ENCODE measurements around the gene GALNT6. TPM values are rescaled to one million over a fixed set of nuclear protein-coding genes. Genes with fewer than 3 reads are reported as not detected.

GALNT6 gene, protein sequence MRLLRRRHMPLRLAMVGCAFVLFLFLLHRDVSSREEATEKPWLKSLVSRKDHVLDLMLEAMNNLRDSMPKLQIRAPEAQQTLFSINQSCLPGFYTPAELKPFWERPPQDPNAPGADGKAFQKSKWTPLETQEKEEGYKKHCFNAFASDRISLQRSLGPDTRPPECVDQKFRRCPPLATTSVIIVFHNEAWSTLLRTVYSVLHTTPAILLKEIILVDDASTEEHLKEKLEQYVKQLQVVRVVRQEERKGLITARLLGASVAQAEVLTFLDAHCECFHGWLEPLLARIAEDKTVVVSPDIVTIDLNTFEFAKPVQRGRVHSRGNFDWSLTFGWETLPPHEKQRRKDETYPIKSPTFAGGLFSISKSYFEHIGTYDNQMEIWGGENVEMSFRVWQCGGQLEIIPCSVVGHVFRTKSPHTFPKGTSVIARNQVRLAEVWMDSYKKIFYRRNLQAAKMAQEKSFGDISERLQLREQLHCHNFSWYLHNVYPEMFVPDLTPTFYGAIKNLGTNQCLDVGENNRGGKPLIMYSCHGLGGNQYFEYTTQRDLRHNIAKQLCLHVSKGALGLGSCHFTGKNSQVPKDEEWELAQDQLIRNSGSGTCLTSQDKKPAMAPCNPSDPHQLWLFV
- total RNA-seq (19.5 TPM), polyA plus RNA-seq (1 to 10 TPM; 2.3 to 4.8 (median 2.7) TPM)

DNA sequence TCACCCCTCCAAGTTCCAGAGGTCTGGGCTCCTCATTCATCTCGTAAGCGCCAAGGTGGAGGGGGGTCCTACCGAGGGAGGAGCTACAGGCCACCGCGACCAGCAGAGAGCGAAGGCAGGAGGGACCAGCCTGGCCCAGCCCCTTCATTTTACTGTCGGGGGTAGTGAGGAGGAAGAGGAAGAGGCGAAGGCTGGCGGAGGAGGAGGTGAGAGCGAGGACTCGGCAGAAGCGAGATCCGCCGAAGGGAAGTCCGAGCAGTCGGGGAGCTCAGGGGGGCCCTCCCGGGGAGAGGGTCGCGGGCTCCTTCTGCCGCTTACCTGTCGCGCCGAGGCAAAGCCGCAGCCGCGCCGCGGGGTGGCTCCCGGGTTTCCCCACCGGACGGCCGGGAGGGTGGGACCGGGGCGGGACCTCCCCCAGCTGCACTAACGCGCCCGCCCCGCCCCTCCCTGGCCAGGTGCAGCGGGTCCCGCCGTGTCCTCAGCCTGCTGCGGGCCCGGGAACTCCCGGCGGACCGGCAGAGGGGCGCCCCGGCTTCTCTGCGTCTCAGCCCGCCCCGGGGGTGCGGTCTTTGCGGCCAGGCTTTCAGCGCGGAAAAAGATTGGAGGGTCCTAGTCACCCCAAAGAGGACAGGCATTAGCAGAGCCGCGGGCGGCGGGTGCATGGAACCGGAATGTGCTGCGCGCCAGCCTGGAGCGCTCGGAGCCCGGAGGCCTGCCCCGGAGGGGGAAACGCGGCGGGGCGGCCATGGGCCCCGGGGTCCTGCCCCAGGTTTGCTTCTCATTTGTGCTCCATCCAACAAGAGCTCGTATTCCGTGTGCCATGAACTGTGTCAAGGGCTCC is at the start of gene GALNT6:
Gene GALNT6 (minus strand): TSS at position 124 of the 841 bp plus-strand sequence. CDS start 11,625 bp downstream, outside the sequence.
- peak within 1 kb of the TSS; percentile 74 for H3K27ac ChIP-seq (ENCODE audit: insufficient read depth, low read length, poor library complexity, severe bottlenecking)
- Mint-ChIP-seq H3K9me3 (no peaks in the 10 kb centered on the region), H3K4me1 (peaks cover 21 to 81% (median 64%) of the 10 kb centered on the region in 4 donors), H3K27me3 (no peaks in the 10 kb centered on the region), H3K4me3 (peak within 1 kb of the TSS; percentile 91 to 96 (median 94)), H3K36me3 (no peaks in the 10 kb centered on the region), H3K27ac (peak within 1 kb of the TSS; percentile 87 to 92 (median 91))
- H3K27me3 ChIP-seq (ENCODE audit: control insufficient read depth, insufficient read depth, low read length): no peaks in the 10 kb centered on the region
- no peaks in the 10 kb centered on the region for H3K36me3 ChIP-seq (ENCODE audit: control insufficient read depth, insufficient read depth, low read length)
- peak within 1 kb of the TSS; percentile 73 for H3K4me3 ChIP-seq (ENCODE audit: low read depth, low read length)
- H3K9me3 ChIP-seq (ENCODE audit: control insufficient read depth in 2 of 2, low read length in 2 of 2): no peaks in the 10 kb centered on the region
- DNase-seq: peak; percentile 56 to 75 (median 65)
- ATAC-seq (ENCODE audit: low read depth in 2 of 2): peak; percentile 44 to 55
- H3K4me1 ChIP-seq (ENCODE audit: control insufficient read depth, insufficient read depth, low read length, poor library complexity, severe bottlenecking): peaks cover 57% of the 10 kb centered on the region

DNA sequence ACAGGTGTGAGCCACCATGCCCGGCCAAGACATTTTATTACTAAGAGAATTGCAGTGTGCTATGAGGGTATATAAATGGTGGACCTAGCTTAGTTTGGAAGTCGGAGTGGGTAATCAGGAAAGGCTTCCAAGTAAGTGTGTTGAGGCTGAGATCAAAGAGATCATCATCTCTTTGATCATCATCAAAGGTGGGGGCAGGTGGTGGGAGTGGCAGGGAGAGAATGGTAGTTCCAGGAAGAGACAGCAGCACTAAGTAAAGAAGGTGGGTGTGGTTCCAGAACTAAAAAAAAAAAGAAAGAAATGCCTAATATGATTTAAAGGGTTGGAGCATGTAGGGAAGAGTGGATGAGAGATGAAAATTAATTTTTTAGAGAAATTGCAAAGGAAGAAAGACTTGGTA is 48.1 kb upstream of the GALNT6 start:
- Mint-ChIP-seq H3K36me3 (no peaks in the 10 kb centered on the region), H3K4me1 (peaks cover 9 to 20% (median 16%) of the 10 kb centered on the region in 4 donors), H3K4me3 (peak overlapping the region in 2 of 4 donors; percentile 26 to 42), H3K27me3 (peaks cover 8% of the 10 kb centered on the region), H3K9me3 (peaks cover 0 to 4% (median 0%) of the 10 kb centered on the region in 7 donors), H3K27ac (no peak overlapping the region)
- H3K4me3 ChIP-seq (ENCODE audit: low read depth, low read length): no peak overlapping the region
- peaks cover 4% of the 10 kb centered on the region for H3K27me3 ChIP-seq (ENCODE audit: control insufficient read depth, insufficient read depth, low read length)
- H3K36me3 ChIP-seq (ENCODE audit: control insufficient read depth, insufficient read depth, low read length): no peaks in the 10 kb centered on the region
- H3K4me1 ChIP-seq (ENCODE audit: control insufficient read depth, insufficient read depth, low read length, poor library complexity, severe bottlenecking): peaks cover 9% of the 10 kb centered on the region
- ATAC-seq (ENCODE audit: low read depth in 2 of 2) (no peak), DNase-seq (peak in 1 of 3 donors; percentile 86)
- H3K9me3 ChIP-seq (ENCODE audit: control insufficient read depth in 2 of 2, low read length in 2 of 2): no peaks in the 10 kb centered on the region
- H3K27ac ChIP-seq (ENCODE audit: insufficient read depth, low read length, poor library complexity, severe bottlenecking): no peak overlapping the region

DNA sequence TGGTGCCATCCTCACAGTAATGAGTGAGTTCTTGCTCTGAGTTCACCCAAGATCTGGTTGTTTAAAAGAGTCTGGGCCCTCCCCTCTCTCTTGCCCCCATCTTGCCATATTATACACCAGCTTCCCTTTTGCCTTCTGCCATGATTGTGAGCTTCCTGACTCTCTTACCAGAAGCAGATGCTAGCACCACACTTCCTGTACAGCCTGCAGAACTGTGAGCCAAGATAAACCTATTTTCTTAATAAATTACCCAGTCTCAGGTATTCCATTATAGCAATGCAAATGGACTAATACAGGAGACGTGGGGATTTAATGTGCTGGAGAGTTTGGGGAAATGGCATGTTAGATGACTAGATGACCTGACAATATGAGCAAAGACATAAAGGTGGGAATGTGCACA is 46.2 kb upstream of the GALNT6 start:
- Mint-ChIP-seq H3K27me3 (peaks cover 14% of the 10 kb centered on the region), H3K9me3 (peaks cover 0 to 4% (median 0%) of the 10 kb centered on the region in 7 donors), H3K4me1 (peaks cover 9 to 20% (median 16%) of the 10 kb centered on the region in 4 donors), H3K4me3 (no peak overlapping the region), H3K36me3 (no peaks in the 10 kb centered on the region), H3K27ac (no peak overlapping the region)
- peaks cover 4% of the 10 kb centered on the region for H3K27me3 ChIP-seq (ENCODE audit: control insufficient read depth, insufficient read depth, low read length)
- H3K4me3 ChIP-seq (ENCODE audit: low read depth, low read length): no peak overlapping the region
- H3K36me3 ChIP-seq (ENCODE audit: control insufficient read depth, insufficient read depth, low read length): no peaks in the 10 kb centered on the region
- peaks cover 9% of the 10 kb centered on the region for H3K4me1 ChIP-seq (ENCODE audit: control insufficient read depth, insufficient read depth, low read length, poor library complexity, severe bottlenecking)
- H3K9me3 ChIP-seq (ENCODE audit: control insufficient read depth in 2 of 2, low read length in 2 of 2): no peaks in the 10 kb centered on the region
- no peak for ATAC-seq (ENCODE audit: low read depth in 2 of 2)
- no peak overlapping the region for H3K27ac ChIP-seq (ENCODE audit: insufficient read depth, low read length, poor library complexity, severe bottlenecking)
- no peak for DNase-seq

DNA sequence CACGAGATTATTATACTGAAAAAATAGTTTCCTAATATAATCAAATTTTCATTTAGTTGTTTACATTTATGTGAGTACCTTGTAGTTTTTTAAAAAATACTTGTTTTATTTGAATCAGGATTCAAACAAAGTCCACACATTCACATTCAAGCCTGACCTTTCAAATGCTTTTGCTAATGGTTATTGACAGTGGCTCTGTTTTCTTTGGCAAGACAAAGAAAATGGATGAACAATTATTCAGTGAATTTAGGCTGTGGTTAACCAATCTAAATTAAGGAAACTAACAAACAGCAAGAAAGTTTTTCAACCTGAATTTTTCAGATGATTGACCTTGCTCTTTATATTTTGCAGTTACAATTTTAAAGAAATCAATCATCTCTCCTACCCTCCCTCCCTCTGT is 43.1 kb upstream of the GALNT6 start:
- Histone ChIP-seq H3K4me1 (ENCODE audit: control insufficient read depth, insufficient read depth, low read length, poor library complexity, severe bottlenecking) (peaks cover 8% of the 10 kb centered on the region), H3K4me3 (ENCODE audit: low read depth, low read length) (no peak overlapping the region), H3K27me3 (ENCODE audit: control insufficient read depth, insufficient read depth, low read length) (peaks cover 6% of the 10 kb centered on the region), H3K36me3 (ENCODE audit: control insufficient read depth, insufficient read depth, low read length) (no peaks in the 10 kb centered on the region), H3K9me3 (ENCODE audit: control insufficient read depth in 2 of 2, low read length in 2 of 2) (no peaks in the 10 kb centered on the region), H3K27ac (ENCODE audit: insufficient read depth, low read length, poor library complexity, severe bottlenecking) (no peak overlapping the region)
- H3K27ac Mint-ChIP-seq: no peak overlapping the region
- peaks cover 0 to 2% (median 0%) of the 10 kb centered on the region in 7 donors for H3K9me3 Mint-ChIP-seq
- no peaks in the 10 kb centered on the region for H3K36me3 Mint-ChIP-seq
- no peak for ATAC-seq (ENCODE audit: low read depth in 2 of 2)
- no peak for DNase-seq
- H3K4me3 Mint-ChIP-seq: no peak overlapping the region
- peaks cover 0 to 11% (median 6%) of the 10 kb centered on the region in 4 donors for H3K4me1 Mint-ChIP-seq
- H3K27me3 Mint-ChIP-seq: peaks cover 18% of the 10 kb centered on the region

DNA sequence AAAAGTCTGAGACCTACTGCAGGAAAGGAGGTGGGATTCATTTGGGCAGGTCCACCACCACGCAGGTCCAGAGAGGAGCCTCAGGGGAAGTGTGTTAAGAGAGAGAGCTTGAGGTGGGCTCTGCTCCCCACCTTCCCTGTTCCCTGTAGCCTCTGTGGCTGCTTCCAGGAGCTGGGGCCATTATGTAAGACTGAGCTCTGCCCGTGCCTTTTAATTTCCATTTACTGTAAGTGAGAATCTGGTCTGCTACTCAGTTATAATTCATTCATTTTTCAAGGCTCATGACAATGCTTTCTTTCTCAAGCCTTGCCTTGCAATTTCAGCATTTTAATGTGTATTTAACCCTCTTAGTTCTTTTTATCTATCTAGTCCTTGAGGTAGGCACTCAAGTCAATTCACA is 41.7 kb upstream of the GALNT6 start:
- peaks cover 10% of the 10 kb centered on the region for H3K27me3 Mint-ChIP-seq

DNA sequence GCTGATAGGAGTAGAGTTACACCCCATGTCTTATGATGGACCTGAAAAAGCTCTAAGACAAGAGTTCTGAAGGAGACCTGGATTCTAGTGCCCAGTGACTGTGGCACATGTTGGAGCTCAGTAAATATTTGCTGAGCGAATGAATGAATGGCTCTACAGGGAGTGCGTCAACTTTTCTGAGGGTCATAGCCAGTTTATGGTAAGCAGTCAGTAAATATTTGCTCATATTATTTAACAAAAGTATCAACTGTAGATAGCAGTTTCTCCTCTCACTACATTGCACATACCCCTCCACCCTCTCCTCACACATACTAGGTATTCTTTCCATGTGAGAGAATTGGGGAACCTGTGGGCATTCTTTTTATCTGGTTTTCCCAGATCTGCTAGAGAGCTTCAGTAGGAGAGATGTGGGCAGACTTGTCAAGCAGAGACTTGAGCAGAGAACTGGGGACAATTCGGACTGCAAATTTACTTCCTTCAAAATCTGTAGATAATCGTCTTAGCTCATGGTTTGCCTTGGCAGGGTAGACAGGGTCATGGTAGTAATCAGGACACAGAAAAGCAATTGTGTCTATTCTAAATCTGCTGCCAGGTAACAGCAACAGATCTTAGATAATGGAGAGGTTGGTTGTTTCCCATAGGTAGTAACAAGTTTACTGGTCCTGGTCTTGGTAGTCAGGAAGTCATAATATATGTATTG is 39.1 kb upstream of the GALNT6 start:
- Histone ChIP-seq H3K27me3 (ENCODE audit: control insufficient read depth, insufficient read depth, low read length) (peaks cover 4% of the 10 kb centered on the region), H3K9me3 (ENCODE audit: control insufficient read depth in 2 of 2, low read length in 2 of 2) (no peaks in the 10 kb centered on the region), H3K4me1 (ENCODE audit: control insufficient read depth, insufficient read depth, low read length, poor library complexity, severe bottlenecking) (peaks cover under 1% of the 10 kb centered on the region), H3K27ac (ENCODE audit: insufficient read depth, low read length, poor library complexity, severe bottlenecking) (no peak overlapping the region), H3K36me3 (ENCODE audit: control insufficient read depth, insufficient read depth, low read length) (no peaks in the 10 kb centered on the region), H3K4me3 (ENCODE audit: low read depth, low read length) (no peak overlapping the region)
- no peaks in the 10 kb centered on the region for H3K36me3 Mint-ChIP-seq
- H3K4me3 Mint-ChIP-seq: peak overlapping the region in 1 of 4 donors; percentile 7
- ATAC-seq (ENCODE audit: low read depth in 2 of 2): no peak
- no peaks in the 10 kb centered on the region for H3K9me3 Mint-ChIP-seq
- no peak for DNase-seq
- H3K4me1 Mint-ChIP-seq: peaks cover 0 to 3% (median 2%) of the 10 kb centered on the region in 4 donors
- H3K27me3 Mint-ChIP-seq: peaks cover 10% of the 10 kb centered on the region
- H3K27ac Mint-ChIP-seq: no peak overlapping the region

More for the DNA sequence above, 41.7 kb upstream of the GALNT6 start:
- Mint-ChIP-seq H3K4me3 (no peak overlapping the region), H3K4me1 (no peaks in the 10 kb centered on the region), H3K27ac (no peak overlapping the region), H3K36me3 (no peaks in the 10 kb centered on the region), H3K9me3 (no peaks in the 10 kb centered on the region)
- no peaks in the 10 kb centered on the region for H3K9me3 ChIP-seq (ENCODE audit: control insufficient read depth in 2 of 2, low read length in 2 of 2)
- peaks cover 3% of the 10 kb centered on the region for H3K4me1 ChIP-seq (ENCODE audit: control insufficient read depth, insufficient read depth, low read length, poor library complexity, severe bottlenecking)
- ATAC-seq (ENCODE audit: low read depth in 2 of 2) (no peak), DNase-seq (no peak)
- no peak overlapping the region for H3K27ac ChIP-seq (ENCODE audit: insufficient read depth, low read length, poor library complexity, severe bottlenecking)
- no peaks in the 10 kb centered on the region for H3K36me3 ChIP-seq (ENCODE audit: control insufficient read depth, insufficient read depth, low read length)
- H3K27me3 ChIP-seq (ENCODE audit: control insufficient read depth, insufficient read depth, low read length): peaks cover 4% of the 10 kb centered on the region
- no peak overlapping the region for H3K4me3 ChIP-seq (ENCODE audit: low read depth, low read length)

DNA sequence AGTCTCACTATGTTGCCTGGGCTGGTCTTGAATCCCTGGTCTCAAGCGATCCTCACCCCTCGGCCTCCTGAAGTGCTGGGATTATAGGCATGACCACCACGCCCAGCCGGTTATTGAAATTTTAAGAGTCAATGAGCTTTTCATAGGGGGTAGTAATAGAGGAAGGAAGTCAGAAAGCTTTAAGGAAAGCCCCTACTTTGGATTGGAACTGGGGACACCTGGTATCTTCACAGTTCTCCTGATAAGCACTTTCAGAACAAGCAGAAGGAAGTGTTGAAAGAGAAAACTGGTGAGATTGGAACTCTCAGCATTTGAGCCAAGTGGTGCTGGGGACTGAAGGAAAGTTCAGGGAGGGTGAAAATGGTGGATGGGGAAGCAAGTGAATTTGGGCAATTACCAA is 38.5 kb upstream of the GALNT6 start:
- H3K27me3 ChIP-seq (ENCODE audit: control insufficient read depth, insufficient read depth, low read length): peaks cover 2% of the 10 kb centered on the region
- DNase-seq: no peak
- H3K4me3 ChIP-seq (ENCODE audit: low read depth, low read length): no peak overlapping the region
- no peak overlapping the region for H3K4me3 Mint-ChIP-seq
- peaks cover 10% of the 10 kb centered on the region for H3K27me3 Mint-ChIP-seq
- peaks cover 0 to 5% (median 4%) of the 10 kb centered on the region in 4 donors for H3K4me1 Mint-ChIP-seq
- H3K36me3 ChIP-seq (ENCODE audit: control insufficient read depth, insufficient read depth, low read length): no peaks in the 10 kb centered on the region
- no peak overlapping the region for H3K27ac ChIP-seq (ENCODE audit: insufficient read depth, low read length, poor library complexity, severe bottlenecking)
- H3K9me3 Mint-ChIP-seq: no peaks in the 10 kb centered on the region
- no peaks in the 10 kb centered on the region for H3K36me3 Mint-ChIP-seq
- ATAC-seq (ENCODE audit: low read depth in 2 of 2): no peak
- H3K9me3 ChIP-seq (ENCODE audit: control insufficient read depth in 2 of 2, low read length in 2 of 2): no peaks in the 10 kb centered on the region
- peaks cover 7% of the 10 kb centered on the region for H3K4me1 ChIP-seq (ENCODE audit: control insufficient read depth, insufficient read depth, low read length, poor library complexity, severe bottlenecking)
- H3K27ac Mint-ChIP-seq: no peak overlapping the region

Data from CD4-positive, CD25-positive, alpha-beta regulatory T cell (primary cell).